ENCODE data around the gene PRCD. TPM values are rescaled to one million over a fixed set of nuclear protein-coding genes. Genes with fewer than 3 reads are reported as not detected.
"Not testable (repeated sequence)": the region's sequence is repeated elsewhere in the genome, so short reads cannot be mapped to it uniquely, and the experiment has no call there.

The PRCD gene
- total RNA-seq, 4 donors from 2014 or later = 0.73 to 2.5 (median 1.4) TPM; not detected in 1

DNA sequence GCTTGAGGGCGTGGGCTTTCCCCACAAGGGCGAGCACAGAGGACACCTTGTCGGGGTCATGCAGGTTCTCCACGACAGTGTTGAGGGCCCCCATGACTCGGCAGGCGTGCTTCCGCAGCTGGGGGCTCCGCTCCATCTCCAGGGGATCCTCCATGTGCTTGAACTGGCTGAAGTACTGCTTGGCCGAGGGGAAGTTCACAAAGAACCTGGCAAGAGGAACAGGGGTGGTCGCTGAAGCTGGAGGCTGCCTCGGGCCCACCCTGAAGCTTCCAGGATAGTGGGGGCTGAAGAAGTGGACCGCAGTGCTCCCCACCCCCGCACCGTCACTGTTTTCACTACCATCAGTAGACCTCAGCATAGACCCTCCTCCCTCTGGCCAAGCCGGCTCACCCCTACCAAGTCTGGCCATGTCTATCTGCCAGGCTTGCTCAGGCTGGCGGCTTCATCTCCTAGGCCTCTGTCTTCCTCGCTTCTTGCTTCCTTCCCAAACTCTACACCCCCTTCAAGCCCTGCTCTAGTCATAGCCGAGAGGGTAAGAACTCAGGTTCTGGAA is 8.3 kb upstream of the PRCD start:
- TF ChIP-seq, protein P1, sequence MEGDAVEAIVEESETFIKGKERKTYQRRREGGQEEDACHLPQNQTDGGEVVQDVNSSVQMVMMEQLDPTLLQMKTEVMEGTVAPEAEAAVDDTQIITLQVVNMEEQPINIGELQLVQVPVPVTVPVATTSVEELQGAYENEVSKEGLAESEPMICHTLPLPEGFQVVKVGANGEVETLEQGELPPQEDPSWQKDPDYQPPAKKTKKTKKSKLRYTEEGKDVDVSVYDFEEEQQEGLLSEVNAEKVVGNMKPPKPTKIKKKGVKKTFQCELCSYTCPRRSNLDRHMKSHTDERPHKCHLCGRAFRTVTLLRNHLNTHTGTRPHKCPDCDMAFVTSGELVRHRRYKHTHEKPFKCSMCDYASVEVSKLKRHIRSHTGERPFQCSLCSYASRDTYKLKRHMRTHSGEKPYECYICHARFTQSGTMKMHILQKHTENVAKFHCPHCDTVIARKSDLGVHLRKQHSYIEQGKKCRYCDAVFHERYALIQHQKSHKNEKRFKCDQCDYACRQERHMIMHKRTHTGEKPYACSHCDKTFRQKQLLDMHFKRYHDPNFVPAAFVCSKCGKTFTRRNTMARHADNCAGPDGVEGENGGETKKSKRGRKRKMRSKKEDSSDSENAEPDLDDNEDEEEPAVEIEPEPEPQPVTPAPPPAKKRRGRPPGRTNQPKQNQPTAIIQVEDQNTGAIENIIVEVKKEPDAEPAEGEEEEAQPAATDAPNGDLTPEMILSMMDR (IDR thresholded peaks at IDR 0.05) = no peak
- TF ChIP-seq POLR2A (IDR thresholded peaks at IDR 0.05) = no peak
- no peak overlapping the region for H3K4me3 ChIP-seq
- WGBS, 2 donors = 75 to 87% methylated on average over 6 to 7 of the region's 18 CpGs
- peaks cover 0 to 11% (median 0%) of the 10 kb centered on the region in 4 donors for H3K27me3 ChIP-seq
- intact Hi-C loops (cut with DNase I) = no loop called here
- DNase-seq = no peak
- peaks cover 43 to 80% (median 55%) of the 10 kb centered on the region in 3 donors for H3K4me1 ChIP-seq
- H3K36me3 ChIP-seq = no peaks in the 10 kb centered on the region
- H3K27ac ChIP-seq = peak overlapping the region; percentile 68 to 96 (median 88)
- H3K9me3 ChIP-seq = no peaks in the 10 kb centered on the region

DNA sequence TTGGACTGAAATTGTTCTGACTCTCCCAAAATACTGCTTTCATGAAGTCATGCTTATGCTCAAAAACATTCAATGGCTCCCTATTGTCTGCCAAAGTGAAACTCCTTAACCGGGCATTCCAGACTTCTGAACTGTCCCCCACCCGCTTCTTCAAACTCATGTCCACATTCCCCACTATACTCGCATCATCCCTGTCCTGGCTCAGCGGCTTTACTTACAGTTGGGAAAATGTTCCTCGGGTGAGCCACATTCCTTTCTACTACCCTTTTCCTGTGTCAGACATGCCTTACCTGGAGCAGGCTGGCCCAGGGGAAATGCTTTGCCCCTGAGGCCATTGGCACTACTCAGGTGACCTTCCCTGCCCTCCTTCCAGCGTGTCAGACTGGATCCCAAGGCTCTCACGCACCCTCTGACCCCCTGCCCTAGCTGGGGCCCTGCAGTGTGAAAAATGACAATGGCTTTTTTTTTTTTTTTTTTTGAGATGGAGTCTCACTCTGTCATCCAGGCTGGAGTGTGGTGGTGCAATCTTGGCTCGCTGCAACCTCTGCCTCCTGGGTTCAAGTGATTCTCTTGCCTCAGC is 7.7 kb upstream of the PRCD start:
- TF ChIP-seq POLR2A (IDR thresholded peaks at IDR 0.05) = no peak
- TF ChIP-seq, protein P1 (IDR thresholded peaks at IDR 0.05) = no peak
- Histone ChIP-seq H3K27me3 (peaks cover 0 to 17% (median 3%) of the 10 kb centered on the region in 4 donors), H3K9me3 (no peaks in the 10 kb centered on the region), H3K4me3 (no peak overlapping the region), H3K36me3 (no peaks in the 10 kb centered on the region), H3K27ac (peak overlapping the region in 3 of 4 donors; percentile 87 to 96 (median 89)), H3K4me1 (peaks cover 42 to 79% (median 53%) of the 10 kb centered on the region in 3 donors)
- intact Hi-C loops (cut with DNase I) = no loop called here
- WGBS, 2 donors = 56 to 61% methylated on average over 7 to 8 of the region's 8 CpGs
- no peak for DNase-seq

DNA sequence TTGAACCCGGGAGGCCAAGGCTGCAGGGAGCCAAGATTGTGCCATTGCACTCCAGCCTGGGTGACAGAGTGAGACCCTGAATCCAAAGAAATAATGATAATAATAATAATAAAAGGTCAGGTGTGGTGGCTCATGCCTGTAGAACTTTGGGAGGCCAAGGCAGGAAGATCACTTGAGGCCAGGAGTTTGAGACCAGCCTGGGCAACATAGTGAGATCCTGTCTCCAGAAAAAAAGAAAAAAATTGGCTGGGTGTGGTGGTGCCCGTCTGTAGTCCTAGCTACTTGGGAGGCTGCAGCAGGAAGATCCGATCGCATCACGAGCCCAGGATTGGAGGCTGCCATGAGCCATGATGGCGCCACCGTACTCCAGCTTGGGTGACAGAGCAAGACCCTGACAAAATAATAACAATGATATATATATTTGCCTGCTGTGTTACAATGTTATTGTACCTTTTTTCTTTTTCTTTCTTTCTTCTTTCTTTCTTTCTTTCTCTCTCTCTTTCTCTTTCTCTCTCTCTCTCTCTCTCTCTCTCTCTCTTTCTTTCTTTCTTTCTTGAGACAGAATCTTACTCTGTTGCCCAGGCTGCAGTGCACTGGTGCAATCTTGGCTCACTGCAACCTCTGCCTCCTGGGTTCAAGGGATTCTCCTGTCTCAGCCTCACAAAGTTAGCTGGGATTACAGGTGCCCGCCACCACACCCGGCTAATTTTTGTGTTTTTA is 6.0 kb upstream of the PRCD start:
- intact Hi-C loops (cut with DNase I); H3K4me3 ChIP-seq; H3K27ac ChIP-seq; H3K36me3 ChIP-seq; DNase-seq; H3K9me3 ChIP-seq: not testable (repeated sequence)
- Histone ChIP-seq H3K27me3 (peaks cover 0 to 32% (median 3%) of the 10 kb centered on the region in 4 donors), H3K4me1 (peaks cover 34 to 77% (median 39%) of the 10 kb centered on the region in 3 donors)
- 85 to 95% methylated on average over 7 to 9 of the region's 9 CpGs for WGBS, 2 donors

DNA sequence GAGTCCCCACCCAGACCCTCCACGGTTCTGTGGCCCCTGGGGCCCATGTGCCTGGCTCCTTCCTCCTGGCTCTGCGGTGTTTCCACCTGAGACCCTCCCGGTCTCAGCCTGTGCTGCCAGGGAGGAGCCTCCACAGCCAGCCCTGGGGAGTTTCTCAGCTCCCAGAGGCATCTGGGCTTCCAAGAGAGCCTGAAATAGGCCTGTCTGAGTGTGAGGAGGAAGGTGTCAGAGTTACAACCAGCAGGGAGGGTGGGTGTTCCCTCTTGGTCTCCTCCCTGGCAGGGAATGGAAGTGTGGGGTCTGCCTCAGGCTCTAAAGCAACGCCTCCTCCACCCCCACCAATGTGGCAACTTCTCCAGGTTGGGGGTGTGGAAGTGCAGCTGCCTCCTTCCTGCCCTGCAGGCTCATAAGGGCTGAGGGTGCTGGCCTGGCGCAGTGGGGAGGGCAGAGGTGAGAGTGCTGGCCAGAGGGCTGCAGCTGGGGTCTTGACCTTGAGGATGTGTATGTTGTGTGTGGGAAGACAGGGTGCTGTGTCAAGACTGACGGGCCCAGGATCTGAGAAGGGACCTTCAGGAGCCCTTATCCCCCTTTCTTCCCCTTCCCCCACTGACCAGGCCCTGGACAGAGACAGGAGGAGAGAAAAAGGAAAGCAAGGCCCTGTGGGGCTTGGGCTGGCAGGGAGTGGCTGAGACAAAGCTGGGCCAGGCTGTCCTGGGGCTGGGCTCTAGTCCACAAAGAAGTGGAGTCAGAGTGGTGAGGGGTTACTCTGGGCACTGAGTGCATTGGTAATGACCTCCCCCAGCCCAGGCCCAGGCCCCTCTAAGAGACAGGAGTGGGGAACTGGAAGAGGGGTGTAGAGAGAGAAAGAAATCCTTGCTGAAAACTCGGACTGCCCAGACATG is 4.8 kb upstream of the PRCD start:
- H3K4me1 ChIP-seq = peaks cover 22 to 77% (median 28%) of the 10 kb centered on the region in 3 donors
- no peak for DNase-seq

More for the DNA sequence above, 4.8 kb upstream of the PRCD start:
- Histone ChIP-seq H3K36me3 (no peaks in the 10 kb centered on the region), H3K9me3 (no peaks in the 10 kb centered on the region), H3K4me3 (no peak overlapping the region), H3K27ac (peak overlapping the region; percentile 10 to 57 (median 32)), H3K27me3 (peaks cover 0 to 44% (median 3%) of the 10 kb centered on the region in 4 donors)
- intact Hi-C loops (cut with DNase I) = no loop called here
- TF ChIP-seq, protein P1 (IDR thresholded peaks at IDR 0.05) = no peak
- no peak for TF ChIP-seq POLR2A (IDR thresholded peaks at IDR 0.05)
- WGBS, 2 donors = 69 to 90% methylated on average over 2 of the region's 7 CpGs

Measured in esophagus squamous epithelium (tissue), 5 donors.